SK-N-MC (cell line): ENCODE measurements around the gene PPP1R18.

Source experiments
- EZH2 ChIP-seq: fragments of 200-600 bp; sonication (generic); IDR thresholded peaks from one replicate; pipeline ENCODE4 v1.6.1; 2017; ENCODE audit warnings: antibody characterized with exemption
- POLR2AphosphoS5 ChIP-seq: IDR thresholded peaks from 2 replicates; pipeline ENCODE4 v1.6.1; 2012; ENCODE audit warnings: mild to moderate bottlenecking, low read depth, low read length, borderline replicate concordance

DNA sequence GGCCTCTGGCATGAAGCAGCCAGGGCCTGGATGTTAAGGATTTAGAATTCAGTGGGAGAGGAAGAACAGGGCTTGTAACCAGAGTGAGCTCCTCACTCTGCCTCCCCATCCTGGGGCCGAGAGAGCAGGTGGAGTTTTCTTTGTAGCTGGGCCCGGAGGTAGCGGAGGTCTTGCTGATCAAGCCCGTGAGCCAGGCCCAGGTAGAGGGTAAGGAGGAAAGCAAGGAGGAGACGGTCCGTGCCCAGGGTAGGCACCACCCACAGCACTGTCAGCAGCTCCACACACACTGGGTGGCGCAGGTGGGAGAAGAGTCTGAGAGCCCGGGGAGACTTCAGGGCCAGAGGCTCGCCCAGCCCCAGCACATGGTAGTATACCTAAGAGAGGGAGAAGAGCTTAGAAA is 2.1 kb upstream of the PPP1R18 start:
- TF ChIP-seq EZH2 (no peak), POLR2AphosphoS5 (no peak)
